Mucosa of gallbladder (tissue), 1 donor: ENCODE measurements around the gene LCE4A. TPM values are rescaled to one million over a fixed set of nuclear protein-coding genes. Genes with fewer than 3 reads are reported as not detected.

Experiments used
- DNase-seq: peaks from one replicate; pipeline ENCODE4 v3.0.0-alpha.2; 2020; ENCODE audit warnings: low spot score
- total RNA-seq: library from RNA; stranded (reverse); gene quantifications from one replicate; pipeline ENCODE4 v1.2.1, GENCODE V29; 2021
- donor health status: DM: no; HTN: no; CAD: no.

Gene LCE4A
- total RNA-seq, 1 donor from 2014 or later, result not detected

DNA sequence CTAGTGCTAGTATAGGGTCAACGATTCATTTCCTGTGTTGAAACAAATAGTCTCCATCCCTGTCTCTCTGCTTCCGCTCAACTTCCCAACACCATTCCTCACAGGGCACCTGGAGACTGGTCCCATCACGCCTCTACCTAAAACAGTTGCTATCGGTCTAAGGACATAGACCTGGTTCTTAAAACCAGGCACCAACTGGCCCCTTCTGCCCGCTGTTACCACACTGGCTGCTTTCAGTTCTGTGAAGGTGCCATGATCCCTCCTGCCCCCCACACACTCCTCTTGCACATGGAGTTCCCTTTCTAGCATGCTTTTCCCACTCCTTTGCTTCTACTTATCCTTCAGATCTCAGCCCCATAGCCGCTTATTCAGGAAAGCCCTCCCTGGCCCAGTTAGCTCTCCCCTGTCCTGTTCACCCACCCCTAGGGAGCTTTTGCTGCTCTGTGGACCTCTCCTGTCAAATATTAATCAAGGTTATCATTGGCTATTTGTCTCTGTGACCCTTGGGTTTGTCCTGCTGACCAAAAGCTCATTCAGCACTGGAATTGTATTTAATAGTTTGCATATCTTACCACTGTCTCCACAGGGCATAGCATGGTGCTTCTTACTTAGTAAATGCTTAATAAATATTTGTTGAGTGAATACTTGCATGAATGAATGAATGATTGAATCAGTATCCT lies 37.9 kb downstream of the LCE4A start:
- DNase-seq, result no peak

DNA sequence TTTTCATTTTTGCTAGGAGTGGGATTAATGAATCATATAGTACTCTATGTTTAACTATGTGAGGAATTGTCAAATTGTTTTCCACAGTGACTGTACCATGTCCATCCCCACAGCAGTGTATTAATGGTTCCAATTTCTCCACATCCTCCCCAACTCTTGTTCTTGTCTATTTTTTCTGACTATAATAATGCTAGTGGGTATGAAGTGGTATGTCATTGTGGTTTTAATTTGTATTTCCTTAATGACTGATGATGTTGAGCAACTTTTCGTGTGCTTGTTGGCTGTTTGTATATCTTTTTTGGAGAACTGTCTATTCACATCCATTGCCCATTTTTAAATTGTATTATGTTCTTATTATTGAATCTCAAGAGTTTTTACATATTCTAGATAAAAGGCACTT lies 39.9 kb downstream of the LCE4A start:
- no peak for DNase-seq

GRCh38 chr1:152752225-152752624 lies 44.3 kb downstream of the LCE4A start:
- no peak for DNase-seq

GRCh38 chr1:152753586-152753985 lies 45.6 kb downstream of the LCE4A start:
- no peak for DNase-seq

- DNase-seq, result no peak
Observed at GRCh38 chr1:152756872-152757271, 48.9 kb downstream of the LCE4A start.

DNA sequence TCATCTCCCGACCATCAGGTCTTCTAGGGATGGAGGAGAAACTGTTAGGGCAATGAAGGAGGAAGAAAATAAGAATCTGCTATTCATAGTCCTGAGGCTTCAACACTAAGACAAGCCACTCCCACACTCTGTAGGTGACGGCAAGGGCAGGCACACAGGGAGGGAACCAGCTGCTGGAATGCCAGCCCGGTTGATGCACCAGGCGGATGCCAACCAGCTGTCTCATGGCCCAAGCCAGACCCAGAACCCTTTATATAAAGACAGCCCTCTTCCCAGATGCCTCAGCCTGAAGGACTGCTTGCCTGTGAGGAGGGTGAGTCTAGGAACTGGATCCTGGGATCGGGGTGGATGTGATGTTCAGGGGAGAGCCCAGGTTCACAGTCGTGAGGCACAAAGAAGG lies 49.8 kb downstream of the LCE4A start, which contains the start of gene KPRP:
TSS of gene KPRP (plus strand) at position 279 of the 400 bp plus-strand sequence. CDS start 1,564 bp downstream, outside the sequence.
- no peak for DNase-seq

DNA sequence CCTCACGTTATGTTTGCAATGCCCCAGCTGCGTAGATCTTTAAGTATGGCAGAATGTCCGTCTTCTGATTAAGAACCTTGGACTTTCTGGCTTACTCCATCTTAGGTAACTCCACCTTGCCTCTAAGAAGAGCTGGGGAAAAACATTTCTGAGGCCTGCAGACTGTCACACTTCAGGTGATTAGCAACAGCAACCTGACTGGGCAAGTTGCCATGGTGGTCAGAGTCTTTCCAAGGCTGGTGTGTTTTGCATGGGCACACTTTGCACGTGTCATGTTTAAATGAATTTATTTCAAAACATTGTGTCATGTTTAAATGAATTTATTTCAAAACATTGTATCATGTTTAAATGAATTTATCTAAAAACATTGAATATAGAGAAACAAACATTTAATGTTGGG lies 50.7 kb downstream of the LCE4A start:
- no peak for DNase-seq

Other genes with a start within 250 kb of the LCE4A start
- gene LCE5A, start 197.4 kb upstream of the LCE4A start, total RNA-seq, result not detected
- gene CRCT1, start 193.7 kb upstream of the LCE4A start, total RNA-seq, result not detected
- not detected for gene LCE3E, start 141.4 kb upstream of the LCE4A start, total RNA-seq
- not detected for gene LCE3D, start 127.6 kb upstream of the LCE4A start, total RNA-seq
- not detected for gene LCE3C, start 107.9 kb upstream of the LCE4A start, total RNA-seq
- not detected for gene LCE3B, start 94.3 kb upstream of the LCE4A start, total RNA-seq
- not detected for gene LCE3A, start 85.1 kb upstream of the LCE4A start, total RNA-seq
- gene LCE2D, start 44.8 kb upstream of the LCE4A start, total RNA-seq, result not detected
- not detected for gene LCE2C, start 32.9 kb upstream of the LCE4A start, total RNA-seq
- gene LCE2B, start 22.0 kb upstream of the LCE4A start, total RNA-seq, result not detected
- not detected for gene LCE2A, start 9.8 kb upstream of the LCE4A start, total RNA-seq
- not detected for gene KPRP, start 49.9 kb downstream of the LCE4A start, total RNA-seq
- not detected for gene LCE1F, start 67.0 kb downstream of the LCE4A start, total RNA-seq
- not detected for gene LCE1E, start 78.1 kb downstream of the LCE4A start, total RNA-seq
- not detected for gene LCE1D, start 88.6 kb downstream of the LCE4A start, total RNA-seq
- not detected for gene LCE1C, start 98.5 kb downstream of the LCE4A start, total RNA-seq
- gene LCE1B, start 103.8 kb downstream of the LCE4A start, total RNA-seq, result not detected
- gene LCE1A, start 119.3 kb downstream of the LCE4A start, total RNA-seq, result not detected
- gene LCE6A, start 134.7 kb downstream of the LCE4A start, total RNA-seq, result not detected
- gene LCE7A, start 151.8 kb downstream of the LCE4A start, total RNA-seq, result not detected
- gene SMCP, start 170.2 kb downstream of the LCE4A start, total RNA-seq, result not detected
- not detected for gene IVL, start 200.4 kb downstream of the LCE4A start, total RNA-seq
- gene SPRR5, start 239.0 kb downstream of the LCE4A start, total RNA-seq, result not detected